CD4-positive, alpha-beta T cell treated with Interleukin-17A for 4 hours (primary cell): ENCODE measurements around the gene SAP25.
A peak's percentile ranks its signal among the peaks of the same experiment; 100 is the strongest.
"Not testable (repeated sequence)": the region's sequence is repeated elsewhere in the genome, so short reads cannot be mapped to it uniquely, and the experiment has no call there.

ENCODE experiments used
- DNase-seq: peaks from one replicate; pipeline ENCODE4 v3.0.0-alpha.2; 2020; ENCODE audit warnings: mixed read lengths

Gene SAP25

DNA sequence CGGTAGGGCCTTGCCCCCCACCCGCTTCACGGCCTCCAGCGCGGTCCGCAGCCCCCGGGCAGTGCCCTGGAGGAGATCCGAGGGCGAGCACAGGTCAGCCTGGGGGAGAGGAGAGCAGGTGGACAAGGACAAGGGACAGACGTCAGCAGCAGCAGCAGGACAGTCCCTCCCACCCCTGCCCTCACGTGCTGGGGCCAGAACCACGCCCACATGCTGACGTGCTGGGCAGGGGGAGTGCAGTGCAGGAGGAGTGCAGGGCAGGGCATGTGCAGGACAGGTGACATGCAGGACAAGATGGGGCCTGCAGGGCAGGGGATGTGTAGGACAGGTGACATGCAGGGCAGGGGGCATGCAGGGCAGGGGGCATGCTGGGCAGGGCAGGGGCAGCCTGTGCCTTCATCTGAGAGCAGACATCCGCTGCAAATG lies 1.5 kb upstream of the SAP25 start:
- DNase-seq = no peak

GRCh38 chr7:100574362-100575205 lies 884 bp upstream of the SAP25 start:
- no peak for DNase-seq

DNA sequence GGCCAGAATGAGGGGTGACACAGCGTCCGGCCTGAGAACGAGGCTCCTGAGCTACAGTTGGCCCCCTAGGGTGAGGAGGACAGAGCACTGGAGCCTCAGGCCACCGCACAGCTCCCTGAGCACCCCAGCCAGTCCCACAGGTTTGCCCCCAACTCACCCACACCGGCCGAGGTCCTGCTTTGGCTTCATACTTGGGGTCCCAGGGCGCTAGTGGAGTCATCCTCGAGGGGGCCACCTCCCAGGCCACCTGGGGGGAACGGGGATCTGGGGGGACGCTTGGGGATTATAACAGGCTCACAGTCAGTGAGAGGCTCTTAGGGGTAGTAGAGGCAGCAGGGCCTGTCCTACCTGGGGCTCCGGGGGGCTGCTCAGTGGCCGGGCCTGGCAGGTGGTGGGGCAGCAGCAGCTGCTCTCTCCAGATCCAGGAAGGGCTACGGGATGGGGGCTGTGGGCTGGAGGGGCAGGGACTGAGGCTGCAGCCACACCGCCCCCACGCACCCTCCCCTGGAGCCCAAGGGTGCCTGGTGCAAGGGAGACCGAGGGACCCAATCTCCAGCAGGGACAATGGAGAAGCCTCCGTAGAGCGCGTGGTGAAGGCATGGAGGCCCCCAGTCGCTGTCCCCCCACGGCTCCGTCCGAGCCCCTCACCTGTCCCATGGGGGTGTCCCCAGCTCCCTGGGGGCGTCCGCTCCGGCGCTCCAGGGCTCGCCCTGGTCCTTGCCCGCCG lies 588 bp downstream of the SAP25 start:
- DNase-seq = no peak

- DNase-seq = no peak
These were observed 1.3 kb downstream of the SAP25 start for GRCh38 chr7:100572281-100572948.

- no peak for DNase-seq
These were observed 1.9 kb downstream of the SAP25 start for GRCh38 chr7:100571829-100572116.

GRCh38 chr7:100570954-100571828 lies 2.5 kb downstream of the SAP25 start:
- DNase-seq = no peak

DNA sequence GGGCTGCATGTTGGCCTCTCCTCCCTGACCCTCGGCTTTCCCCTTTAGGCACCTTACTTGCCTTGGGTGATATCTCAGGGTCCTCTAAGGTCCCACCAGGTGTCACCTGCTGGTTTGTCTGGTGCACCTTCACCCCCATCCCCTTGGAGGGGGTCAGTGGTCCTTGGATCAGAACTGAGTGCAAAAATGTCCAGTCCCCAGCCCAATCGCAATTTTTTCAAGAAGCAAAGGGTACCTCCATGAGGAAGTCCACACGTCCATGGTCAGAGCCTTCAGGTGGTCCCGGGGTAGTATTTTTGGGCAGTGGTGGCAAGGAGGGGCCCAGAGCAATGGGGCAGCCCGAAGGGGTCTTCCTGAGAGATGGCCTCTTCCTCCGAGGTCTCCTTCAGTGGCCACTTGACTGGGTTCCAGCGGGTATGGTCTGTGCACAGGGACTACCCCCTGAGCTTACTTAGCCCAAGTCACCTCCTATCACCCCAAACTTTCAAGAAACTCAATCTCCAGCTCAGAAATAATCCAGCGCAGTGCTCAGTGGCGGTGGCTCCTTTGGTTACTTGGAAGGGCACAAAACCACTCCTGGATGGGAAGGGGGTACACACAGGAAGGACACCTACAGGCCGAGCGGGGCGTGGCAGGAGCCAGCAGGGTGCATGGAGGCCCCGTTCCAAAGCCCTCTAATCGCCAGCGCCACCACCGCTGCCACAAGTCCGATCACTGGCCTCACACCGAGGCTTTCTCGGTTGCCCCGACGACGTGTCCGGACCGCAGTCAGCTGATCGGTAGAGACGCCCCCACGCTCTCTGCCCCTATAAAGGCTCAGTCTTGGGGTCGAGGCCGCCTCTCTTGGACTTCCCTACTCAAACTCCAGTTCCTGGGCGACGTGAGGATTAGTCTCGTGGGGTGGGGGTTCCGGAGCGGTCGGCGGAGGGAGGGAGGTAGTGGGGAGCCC lies 4.5 kb downstream of the SAP25 start:
- peak; percentile 66 for DNase-seq

- no peak for DNase-seq
These were observed 5.4 kb downstream of the SAP25 start for GRCh38 chr7:100568176-100568895.

GRCh38 chr7:100567751-100568175 lies 5.9 kb downstream of the SAP25 start:
- DNase-seq = no peak

GRCh38 chr7:100567031-100567730 lies 6.5 kb downstream of the SAP25 start:
- no peak for DNase-seq

- no peak for DNase-seq
These were observed 7.6 kb downstream of the SAP25 start for GRCh38 chr7:100566018-100566531.

GRCh38 chr7:100565133-100565571 lies 8.5 kb downstream of the SAP25 start:
- no peak for DNase-seq

- not testable (repeated sequence) for DNase-seq
These were observed 9.3 kb downstream of the SAP25 start for GRCh38 chr7:100564405-100564804.

DNA sequence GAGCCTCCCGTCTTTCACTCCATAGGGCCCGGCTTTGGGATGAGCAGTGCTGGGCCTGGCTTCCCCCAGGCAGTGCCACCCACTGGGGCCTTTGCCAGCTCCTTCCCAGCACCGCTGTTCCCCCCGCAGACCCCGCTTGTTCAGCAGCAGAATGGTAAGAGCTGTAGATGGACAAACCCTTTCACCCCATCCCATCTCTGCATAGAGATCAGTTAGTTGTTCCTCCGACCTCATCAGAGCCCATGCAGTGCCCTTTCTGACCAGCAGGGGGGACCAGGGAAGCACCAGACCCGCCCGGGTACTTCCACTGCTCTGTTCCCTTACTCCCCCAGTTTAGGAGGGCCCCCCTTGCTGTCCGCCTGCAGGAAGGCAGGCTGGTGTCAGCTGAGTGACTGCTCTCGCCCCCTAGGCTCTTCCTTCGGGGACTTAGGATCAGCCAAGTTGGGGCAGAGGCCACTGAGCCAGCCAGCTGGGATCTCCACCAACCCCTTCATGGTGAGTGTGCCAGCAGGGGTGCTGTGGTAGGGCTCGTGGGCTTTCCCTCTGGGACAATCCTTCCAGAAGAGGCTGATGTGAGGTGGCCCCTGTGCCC lies 9.8 kb downstream of the SAP25 start:
- DNase-seq = peak; percentile 92

- DNase-seq = no peak
These were observed 10.6 kb downstream of the SAP25 start for GRCh38 chr7:100563100-100563564.

- no peak for DNase-seq
These were observed 11.3 kb downstream of the SAP25 start for GRCh38 chr7:100562195-100563099.

GRCh38 chr7:100561491-100562194 lies 12.1 kb downstream of the SAP25 start:
- no peak for DNase-seq

DNA sequence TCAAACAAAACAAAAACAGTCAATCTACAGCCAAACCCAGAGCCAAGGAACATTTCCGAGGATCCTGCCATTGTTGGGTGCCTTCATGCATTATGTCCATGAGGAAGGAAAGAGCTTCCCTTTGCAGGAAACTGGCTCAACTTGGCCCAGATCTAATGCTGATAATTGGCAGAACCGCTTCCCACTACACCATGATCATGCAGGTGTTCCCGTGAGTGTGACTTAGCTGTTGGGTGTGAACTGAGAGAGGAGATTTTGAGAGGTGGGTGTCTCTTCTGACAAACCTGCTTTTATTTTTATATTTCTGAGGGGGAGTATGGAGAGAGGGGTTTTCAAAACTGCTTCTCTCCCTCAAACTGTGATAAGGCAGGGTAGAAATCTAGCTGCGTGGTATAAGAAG lies 14.6 kb downstream of the SAP25 start:
- no peak for DNase-seq
